HG03342 (cell line): ENCODE results near the gene DRICH1.
"Not testable (repeated sequence)": the region's sequence is repeated elsewhere in the genome, so short reads cannot be mapped to it uniquely, and the experiment has no call there.

ENCODE experiments used
- ATAC-seq: cut with Tn5 transposase; IDR thresholded peaks from one replicate; pipeline ENCODE4 v1.9.1; 2021; ENCODE audit warnings: mild to moderate bottlenecking, moderate library complexity; ENCODE audit not compliant: unreplicated experiment

DRICH1 gene

GRCh38 chr22:23651676-23652075, 19.6 kb upstream of the DRICH1 start:
- no peak for ATAC-seq

- no peak for ATAC-seq
Measured at GRCh38 chr22:23649071-23649501, 17.0 kb upstream of the DRICH1 start.

GRCh38 chr22:23646526-23646925, 14.4 kb upstream of the DRICH1 start:
- ATAC-seq: not testable (repeated sequence)

- ATAC-seq: not testable (repeated sequence)
Measured at GRCh38 chr22:23640206-23640605, 8.1 kb upstream of the DRICH1 start.

- no peak for ATAC-seq
Measured at GRCh38 chr22:23639661-23640060, 7.5 kb upstream of the DRICH1 start.

GRCh38 chr22:23638611-23639010, 6.5 kb upstream of the DRICH1 start:
- no peak for ATAC-seq

- ATAC-seq: not testable (repeated sequence)
Measured at GRCh38 chr22:23635291-23635690, 3.2 kb upstream of the DRICH1 start.

GRCh38 chr22:23628056-23628743, 3.9 kb downstream of the DRICH1 start:
- ATAC-seq: not testable (repeated sequence)

GRCh38 chr22:23627401-23628055, 4.6 kb downstream of the DRICH1 start:
- not testable (repeated sequence) for ATAC-seq

- ATAC-seq: no peak
Measured at GRCh38 chr22:23626286-23626975, 5.7 kb downstream of the DRICH1 start.

- no peak for ATAC-seq
Measured at GRCh38 chr22:23622634-23623033, 9.5 kb downstream of the DRICH1 start.

- ATAC-seq: not testable (repeated sequence)
Measured at GRCh38 chr22:23621916-23622315, 10.2 kb downstream of the DRICH1 start.

- ATAC-seq: no peak
Measured at GRCh38 chr22:23621082-23621780, 10.9 kb downstream of the DRICH1 start.

GRCh38 chr22:23613193-23613972, 18.7 kb downstream of the DRICH1 start:
- ATAC-seq: no peak

- ATAC-seq: no peak
Measured at GRCh38 chr22:23609983-23610781, 21.9 kb downstream of the DRICH1 start.

GRCh38 chr22:23608583-23608982, 23.5 kb downstream of the DRICH1 start:
- no peak for ATAC-seq

GRCh38 chr22:23606204-23607131, 25.7 kb downstream of the DRICH1 start:
- ATAC-seq: no peak

- no peak for ATAC-seq
Measured at GRCh38 chr22:23604939-23605712, 27.0 kb downstream of the DRICH1 start.
